Lung microvascular endothelial cell (primary cell): ENCODE results near the gene MT1A. TPM values are rescaled to one million over a fixed set of nuclear protein-coding genes. Genes with fewer than 3 reads are reported as not detected.
"Not testable (repeated sequence)": the region's sequence is repeated elsewhere in the genome, so short reads cannot be mapped to it uniquely, and the experiment has no call there.

Experiments
- DNase-seq, 2 donors: peaks; one replicate each; pipeline versions ENCODE4 v3.0.0 to v3.0.0-alpha.2; 2010; ENCODE audit warnings: low read depth in 2 of 2
- total RNA-seq: library from RNA; depleted of rRNA; stranded (reverse); fragments of >200 nt; gene quantifications from 2 replicates; pipeline ENCODE4 v1.2.1, GENCODE V29; 2014

The MT1A gene
- total RNA-seq, 1 donor from 2014 or later = 0.79 TPM

DNA sequence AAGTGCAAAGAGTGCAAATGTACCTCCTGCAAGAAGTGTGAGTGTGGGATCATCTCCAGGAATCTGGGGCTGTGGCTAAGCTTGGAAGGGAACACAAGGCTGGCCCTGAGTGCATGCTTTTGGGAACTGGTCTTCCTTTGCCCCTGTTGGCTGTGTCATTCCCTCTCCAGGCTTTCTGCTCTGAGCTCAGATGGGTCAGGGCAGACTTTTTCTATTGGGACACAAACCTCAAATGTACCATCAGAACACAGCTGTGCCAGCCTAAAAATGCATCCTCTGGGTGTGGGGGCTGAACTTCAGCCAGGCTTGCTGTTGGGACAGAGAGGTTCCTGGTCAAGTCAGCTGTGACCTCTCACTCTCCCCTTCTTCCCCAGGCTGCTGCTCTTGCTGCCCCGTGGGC lies 14.1 kb downstream of the MT1A start:
- no peak for DNase-seq

DNA sequence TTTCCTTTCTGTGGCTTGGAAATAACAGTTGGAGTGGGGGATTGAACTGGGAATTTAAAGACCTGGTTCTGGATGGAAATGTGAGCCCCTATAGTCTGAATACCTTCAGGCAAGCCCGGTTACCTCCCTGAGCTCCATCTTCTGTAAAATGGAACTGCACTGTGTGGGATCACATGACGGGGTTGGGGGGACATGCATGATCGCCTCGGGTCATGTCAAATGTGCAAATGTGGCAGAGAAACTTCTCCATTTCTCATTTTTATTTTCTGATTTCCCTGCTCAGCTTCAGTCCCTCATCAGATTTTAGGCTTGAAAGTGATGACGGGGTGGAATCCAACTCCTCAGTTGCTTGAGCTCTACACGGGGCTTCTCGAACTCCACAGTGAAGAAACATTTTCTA lies 14.8 kb downstream of the MT1A start:
- no peak for DNase-seq

- peak; percentile 15 to 50 for DNase-seq
These were observed 19.3 kb downstream of the MT1A start, which contains the start of gene MT1F for GRCh38 chr16:56657555-56658326. MT1F (plus strand) TSS chr16:56657959; CDS start chr16:56658059, 100 bp downstream.

- DNase-seq = peak in 1 of 2 donors; percentile 11
These were observed 19.9 kb downstream of the MT1A start for GRCh38 chr16:56658327-56658875.

DNA sequence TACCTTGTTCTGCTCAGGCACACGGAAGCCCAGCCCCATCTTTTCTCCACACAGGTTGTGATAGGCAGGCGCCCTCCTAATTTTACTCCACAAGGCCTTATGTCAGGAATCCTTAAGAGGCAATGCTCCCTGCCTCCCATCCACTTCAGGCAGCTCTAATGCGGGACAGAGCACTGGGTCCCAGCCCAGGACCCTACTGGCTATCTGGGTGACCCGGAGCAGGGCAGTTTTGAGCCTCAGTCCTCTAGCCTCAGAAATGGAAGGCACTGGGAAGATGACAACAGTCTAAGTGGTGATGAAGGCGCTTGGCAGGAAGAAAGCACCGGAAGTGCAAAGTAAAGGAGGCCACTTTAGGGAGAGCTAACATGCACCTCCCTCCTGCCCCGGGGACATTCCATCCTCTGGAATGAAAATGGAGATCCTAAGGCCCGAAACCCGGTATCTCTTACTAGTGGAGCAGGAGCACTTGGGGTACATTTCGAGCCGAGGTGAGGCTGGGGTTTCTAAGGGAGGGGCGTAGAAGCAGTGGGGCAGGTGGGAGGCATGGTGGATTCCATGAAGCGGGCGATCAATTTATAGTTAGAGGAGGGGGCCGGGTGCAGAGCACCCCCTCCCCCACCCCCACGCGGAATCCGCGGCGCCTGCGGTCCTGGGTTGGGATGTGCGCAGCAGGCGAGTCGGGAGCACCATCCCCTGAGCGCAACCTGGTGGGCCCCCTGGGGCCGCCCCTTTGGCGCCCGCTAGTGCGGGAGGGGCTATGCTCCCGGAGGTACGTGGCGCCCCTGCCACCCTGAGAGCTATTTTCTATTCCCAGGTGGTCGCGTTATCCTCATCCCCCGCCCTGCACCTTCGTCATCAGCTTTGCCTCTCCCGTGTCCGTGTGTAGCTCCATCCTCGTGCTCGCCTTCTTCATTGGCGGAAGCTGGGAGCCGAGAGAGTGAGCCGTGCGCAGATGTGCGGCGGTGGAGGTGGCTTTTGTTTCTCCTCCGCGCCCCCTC lies 24.2 kb downstream of the MT1A start:
- DNase-seq = no peak

DNA sequence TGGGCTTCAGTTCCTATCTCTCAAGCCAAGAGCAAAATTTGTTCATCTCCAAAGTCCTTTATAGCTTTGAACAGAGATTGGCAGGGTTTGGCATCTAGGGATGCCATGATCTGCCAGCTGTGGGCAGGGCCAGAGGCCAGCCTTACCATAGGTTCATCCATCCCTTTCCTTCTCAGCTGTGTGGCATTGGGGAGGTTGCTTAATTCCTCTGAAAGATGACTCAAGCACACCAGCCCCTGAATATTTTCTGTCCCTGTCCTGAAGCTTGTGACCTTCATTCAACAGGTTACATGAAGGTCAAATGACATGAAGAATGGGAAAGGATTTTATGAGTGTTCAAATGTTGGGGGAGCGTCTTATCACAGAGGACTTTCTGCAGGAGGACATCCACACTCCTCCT lies 26.0 kb downstream of the MT1A start:
- no peak for DNase-seq

- not testable (repeated sequence) for DNase-seq
These were observed 27.1 kb downstream of the MT1A start for GRCh38 chr16:56665286-56666261.

- DNase-seq = no peak
These were observed 29.4 kb downstream of the MT1A start, which contains the start of gene MT1G for GRCh38 chr16:56667581-56668571. MT1G (minus strand) TSS chr16:56668065; CDS start chr16:56667993, 72 bp downstream.

DNA sequence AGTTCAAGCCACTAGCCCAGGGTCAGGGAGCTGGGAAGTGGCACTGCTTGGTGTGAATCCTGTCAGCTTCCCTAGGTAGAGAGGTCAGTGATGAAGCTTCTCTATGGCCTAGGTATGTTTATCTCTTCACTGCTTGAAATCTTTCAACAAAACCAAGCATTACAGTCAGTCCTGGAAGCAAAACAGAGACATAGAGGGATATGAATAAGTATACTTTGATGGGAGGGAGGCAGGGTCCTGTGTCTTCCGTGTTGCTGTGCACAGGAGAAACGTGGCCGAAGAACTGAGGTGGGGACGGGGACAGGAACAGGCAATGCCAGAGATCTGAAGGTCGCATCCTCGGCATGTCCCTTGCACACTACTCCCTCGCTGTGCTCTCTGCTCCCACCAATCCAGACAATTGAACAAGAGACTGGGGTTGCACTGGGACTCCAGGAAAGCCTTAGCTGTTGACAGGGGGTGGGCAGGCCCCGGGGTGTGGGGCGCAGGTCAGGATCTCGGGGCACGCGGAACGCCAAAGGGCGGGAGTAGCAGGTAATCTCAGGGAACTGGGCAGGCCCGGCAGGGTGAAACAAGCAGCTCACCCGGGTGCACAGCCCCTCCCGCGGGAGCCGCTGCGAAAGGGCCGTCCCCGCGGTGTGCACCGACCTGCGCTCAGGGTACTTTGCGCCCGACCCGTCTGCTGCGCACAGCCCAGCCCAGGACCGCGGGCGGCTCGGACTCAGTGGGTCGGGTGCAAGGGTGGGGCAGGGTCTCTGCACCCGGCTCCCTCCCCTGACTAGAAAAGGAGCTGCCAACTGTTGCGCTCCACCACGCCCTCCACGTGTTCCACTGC lies 30.8 kb downstream of the MT1A start, which contains the start of gene MT1H:
Gene MT1H (plus strand): TSS at position 810 of the 835 bp plus-strand sequence. CDS start 71 bp downstream, outside the sequence.
- DNase-seq = no peak

GRCh38 chr16:56669840-56670619 lies 31.6 kb downstream of the MT1A start:
- DNase-seq = no peak

GRCh38 chr16:56670620-56670934 lies 32.1 kb downstream of the MT1A start:
- DNase-seq = no peak

GRCh38 chr16:56671691-56672090 lies 33.2 kb downstream of the MT1A start:
- not testable (repeated sequence) for DNase-seq

GRCh38 chr16:56672171-56672570 lies 33.7 kb downstream of the MT1A start:
- DNase-seq = not testable (repeated sequence)

DNA sequence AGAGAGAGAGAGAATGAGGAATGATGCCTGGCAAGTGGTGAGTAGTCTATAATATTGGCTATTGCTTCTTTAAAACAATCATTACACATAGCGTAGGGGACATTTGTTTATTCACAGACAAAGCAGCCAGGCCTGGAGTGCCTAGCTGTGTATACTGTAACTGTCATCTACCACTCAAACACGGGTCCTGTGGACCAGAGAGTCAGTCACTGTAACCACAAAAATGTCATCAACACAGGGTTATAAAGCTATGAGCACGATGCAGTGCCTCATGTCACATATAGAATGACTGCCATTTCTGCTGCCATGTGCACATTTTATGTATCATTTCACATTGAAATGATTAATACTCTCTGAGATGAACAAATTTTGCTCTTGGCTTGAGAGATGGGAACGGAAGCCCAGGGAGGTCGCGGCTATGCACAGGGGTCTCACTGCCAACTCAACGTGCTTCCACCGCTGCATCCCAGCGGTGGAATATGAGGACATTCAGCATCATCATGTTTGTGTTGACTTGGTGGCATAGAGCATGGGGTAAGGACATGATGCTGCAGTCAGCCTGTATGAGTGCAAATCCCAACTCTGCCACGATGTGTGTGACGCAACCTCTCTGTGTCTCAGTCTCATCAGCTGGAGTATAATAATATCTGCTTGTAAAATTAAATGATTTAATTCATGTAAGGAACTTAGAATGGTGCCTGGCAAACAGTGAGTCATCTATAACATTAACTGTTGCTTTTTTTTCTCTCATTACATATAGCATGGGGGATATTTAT lies 34.5 kb downstream of the MT1A start:
- no peak for DNase-seq

- DNase-seq = peak; percentile 41 to 48
These were observed 35.5 kb downstream of the MT1A start for GRCh38 chr16:56673921-56674320.

GRCh38 chr16:56674570-56674969 lies 36.1 kb downstream of the MT1A start:
- DNase-seq = not testable (repeated sequence)

DNA sequence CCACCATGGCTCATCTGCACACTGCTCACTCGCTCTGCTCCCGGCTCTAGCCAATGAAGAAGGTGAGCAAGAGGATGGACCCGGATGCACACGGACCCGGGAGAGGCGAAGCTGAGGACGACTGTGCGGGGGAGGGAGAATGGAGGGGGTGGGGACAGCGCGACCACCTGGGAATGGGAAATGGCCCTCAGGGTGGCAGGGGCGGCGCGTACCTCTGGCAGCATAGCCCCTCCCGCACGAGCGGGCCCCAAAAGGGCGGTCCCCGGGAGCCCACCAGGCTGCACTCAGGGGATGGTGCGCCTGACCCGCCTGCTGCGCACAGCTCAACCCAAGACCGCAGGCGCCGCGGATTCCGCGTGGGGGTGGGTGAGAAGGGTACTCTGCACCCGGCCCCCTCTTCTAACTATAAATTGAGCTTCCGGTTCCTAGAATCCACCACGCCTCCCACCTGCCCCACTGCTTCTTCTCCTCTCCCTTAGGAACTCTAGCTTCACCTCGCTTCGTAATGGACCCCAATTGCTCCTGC lies 37.3 kb downstream of the MT1A start:
- DNase-seq = no peak
